ENCODE results near the gene FBLN2.
"Not testable (repeated sequence)": the region's sequence is repeated elsewhere in the genome, so short reads cannot be mapped to it uniquely, and the experiment has no call there.

The FBLN2 gene

GRCh38 chr3:13557417-13557816 is 8.5 kb downstream of the FBLN2 start:
- H3K4me3 ChIP-seq (ENCODE audit: insufficient read depth, low read depth, low read length) = no peak overlapping the region
- H3K4me1 ChIP-seq (ENCODE audit: control insufficient read depth, insufficient read depth, low read length) = peaks cover 20% of the 10 kb centered on the region
- no peaks in the 10 kb centered on the region for H3K9me3 ChIP-seq (ENCODE audit: control insufficient read depth, low read length)
- no peaks in the 10 kb centered on the region for H3K27me3 ChIP-seq (ENCODE audit: control insufficient read depth, insufficient read depth, low read length, poor library complexity, severe bottlenecking)
- WGBS, 2 experiments = 85 to 87% methylated on average over 5 of the region's 5 CpGs
- no peak overlapping the region for H3K27ac ChIP-seq (ENCODE audit: insufficient read depth, low read depth, low read length, poor library complexity, severe bottlenecking)
- H3K36me3 ChIP-seq (ENCODE audit: control insufficient read depth, insufficient read depth, low read length) = no peaks in the 10 kb centered on the region

GRCh38 chr3:13557926-13558325 is 9.0 kb downstream of the FBLN2 start:
- Histone ChIP-seq H3K27ac (ENCODE audit: insufficient read depth, low read depth, low read length, poor library complexity, severe bottlenecking) (no peak overlapping the region), H3K4me1 (ENCODE audit: control insufficient read depth, insufficient read depth, low read length) (peaks cover 20% of the 10 kb centered on the region), H3K4me3 (ENCODE audit: insufficient read depth, low read depth, low read length) (no peak overlapping the region), H3K27me3 (ENCODE audit: control insufficient read depth, insufficient read depth, low read length, poor library complexity, severe bottlenecking) (no peaks in the 10 kb centered on the region), H3K9me3 (ENCODE audit: control insufficient read depth, low read length) (no peaks in the 10 kb centered on the region), H3K36me3 (ENCODE audit: control insufficient read depth, insufficient read depth, low read length) (no peaks in the 10 kb centered on the region)
- WGBS, 2 experiments = 92 to 94% methylated on average over 11 of the region's 11 CpGs

GRCh38 chr3:13558651-13559050 is 9.7 kb downstream of the FBLN2 start:
- Histone ChIP-seq H3K4me1 (ENCODE audit: control insufficient read depth, insufficient read depth, low read length) (peaks cover 20% of the 10 kb centered on the region), H3K27ac (ENCODE audit: insufficient read depth, low read depth, low read length, poor library complexity, severe bottlenecking) (no peak overlapping the region), H3K36me3 (ENCODE audit: control insufficient read depth, insufficient read depth, low read length) (no peaks in the 10 kb centered on the region), H3K27me3 (ENCODE audit: control insufficient read depth, insufficient read depth, low read length, poor library complexity, severe bottlenecking) (no peaks in the 10 kb centered on the region), H3K4me3 (ENCODE audit: insufficient read depth, low read depth, low read length) (no peak overlapping the region), H3K9me3 (ENCODE audit: control insufficient read depth, low read length) (no peaks in the 10 kb centered on the region)
- WGBS, 2 experiments = 76 to 94% methylated on average over 1 to 2 of the region's 3 CpGs

- Histone ChIP-seq H3K27me3 (ENCODE audit: control insufficient read depth, insufficient read depth, low read length, poor library complexity, severe bottlenecking) (no peaks in the 10 kb centered on the region), H3K36me3 (ENCODE audit: control insufficient read depth, insufficient read depth, low read length) (no peaks in the 10 kb centered on the region), H3K27ac (ENCODE audit: insufficient read depth, low read depth, low read length, poor library complexity, severe bottlenecking) (no peak overlapping the region), H3K9me3 (ENCODE audit: control insufficient read depth, low read length) (no peaks in the 10 kb centered on the region), H3K4me1 (ENCODE audit: control insufficient read depth, insufficient read depth, low read length) (peaks cover 20% of the 10 kb centered on the region), H3K4me3 (ENCODE audit: insufficient read depth, low read depth, low read length) (no peak overlapping the region)
- WGBS, 2 experiments = 86% methylated on average over 11 to 12 of the region's 12 CpGs
Observed at GRCh38 chr3:13559764-13560525, 11.0 kb downstream of the FBLN2 start.

- H3K4me1 ChIP-seq (ENCODE audit: control insufficient read depth, insufficient read depth, low read length) = peaks cover 27% of the 10 kb centered on the region
- H3K36me3 ChIP-seq (ENCODE audit: control insufficient read depth, insufficient read depth, low read length) = no peaks in the 10 kb centered on the region
- H3K9me3 ChIP-seq (ENCODE audit: control insufficient read depth, low read length) = no peaks in the 10 kb centered on the region
- 82 to 84% methylated on average over 9 of the region's 9 CpGs for WGBS, 2 experiments
- no peak overlapping the region for H3K4me3 ChIP-seq (ENCODE audit: insufficient read depth, low read depth, low read length)
- no peak overlapping the region for H3K27ac ChIP-seq (ENCODE audit: insufficient read depth, low read depth, low read length, poor library complexity, severe bottlenecking)
- no peaks in the 10 kb centered on the region for H3K27me3 ChIP-seq (ENCODE audit: control insufficient read depth, insufficient read depth, low read length, poor library complexity, severe bottlenecking)
Observed at GRCh38 chr3:13561376-13561775, 12.5 kb downstream of the FBLN2 start.

- Histone ChIP-seq H3K36me3 (ENCODE audit: control insufficient read depth, insufficient read depth, low read length) (no peaks in the 10 kb centered on the region), H3K4me1 (ENCODE audit: control insufficient read depth, insufficient read depth, low read length) (peaks cover 26% of the 10 kb centered on the region), H3K9me3 (ENCODE audit: control insufficient read depth, low read length) (no peaks in the 10 kb centered on the region), H3K4me3 (ENCODE audit: insufficient read depth, low read depth, low read length) (no peak overlapping the region), H3K27ac (ENCODE audit: insufficient read depth, low read depth, low read length, poor library complexity, severe bottlenecking) (no peak overlapping the region), H3K27me3 (ENCODE audit: control insufficient read depth, insufficient read depth, low read length, poor library complexity, severe bottlenecking) (no peaks in the 10 kb centered on the region)
- 92 to 93% methylated on average over 3 to 4 of the region's 4 CpGs for WGBS, 2 experiments
Observed at GRCh38 chr3:13561967-13562366, 13.0 kb downstream of the FBLN2 start.

- H3K4me3 ChIP-seq (ENCODE audit: insufficient read depth, low read depth, low read length); H3K27ac ChIP-seq (ENCODE audit: insufficient read depth, low read depth, low read length, poor library complexity, severe bottlenecking); H3K27me3 ChIP-seq (ENCODE audit: control insufficient read depth, insufficient read depth, low read length, poor library complexity, severe bottlenecking); H3K36me3 ChIP-seq (ENCODE audit: control insufficient read depth, insufficient read depth, low read length); H3K9me3 ChIP-seq (ENCODE audit: control insufficient read depth, low read length): not testable (repeated sequence)
- WGBS, 2 experiments = 93 to 94% methylated on average over 9 of the region's 9 CpGs
- peaks cover 22% of the 10 kb centered on the region for H3K4me1 ChIP-seq (ENCODE audit: control insufficient read depth, insufficient read depth, low read length)
Observed at GRCh38 chr3:13562421-13562820, 13.5 kb downstream of the FBLN2 start.

- Histone ChIP-seq H3K4me3 (ENCODE audit: insufficient read depth, low read depth, low read length) (no peak overlapping the region), H3K4me1 (ENCODE audit: control insufficient read depth, insufficient read depth, low read length) (peaks cover 20% of the 10 kb centered on the region), H3K36me3 (ENCODE audit: control insufficient read depth, insufficient read depth, low read length) (no peaks in the 10 kb centered on the region), H3K9me3 (ENCODE audit: control insufficient read depth, low read length) (no peaks in the 10 kb centered on the region), H3K27ac (ENCODE audit: insufficient read depth, low read depth, low read length, poor library complexity, severe bottlenecking) (no peak overlapping the region), H3K27me3 (ENCODE audit: control insufficient read depth, insufficient read depth, low read length, poor library complexity, severe bottlenecking) (no peaks in the 10 kb centered on the region)
- 89 to 93% methylated on average over 10 of the region's 10 CpGs for WGBS, 2 experiments
Observed at GRCh38 chr3:13563321-13563720, 14.4 kb downstream of the FBLN2 start.

- H3K9me3 ChIP-seq (ENCODE audit: control insufficient read depth, low read length) = no peaks in the 10 kb centered on the region
- H3K27ac ChIP-seq (ENCODE audit: insufficient read depth, low read depth, low read length, poor library complexity, severe bottlenecking) = no peak overlapping the region
- peaks cover 24% of the 10 kb centered on the region for H3K4me1 ChIP-seq (ENCODE audit: control insufficient read depth, insufficient read depth, low read length)
- no peaks in the 10 kb centered on the region for H3K27me3 ChIP-seq (ENCODE audit: control insufficient read depth, insufficient read depth, low read length, poor library complexity, severe bottlenecking)
- H3K36me3 ChIP-seq (ENCODE audit: control insufficient read depth, insufficient read depth, low read length) = no peaks in the 10 kb centered on the region
- 93 to 96% methylated on average over 5 of the region's 5 CpGs for whole genome bisulfite sequencing, 2 experiments
- no peak overlapping the region for H3K4me3 ChIP-seq (ENCODE audit: insufficient read depth, low read depth, low read length)
Observed at GRCh38 chr3:13563911-13564310, 15.0 kb downstream of the FBLN2 start.

GRCh38 chr3:13564751-13565560 is 16.0 kb downstream of the FBLN2 start:
- no peaks in the 10 kb centered on the region for H3K27me3 ChIP-seq (ENCODE audit: control insufficient read depth, insufficient read depth, low read length, poor library complexity, severe bottlenecking)
- no peaks in the 10 kb centered on the region for H3K9me3 ChIP-seq (ENCODE audit: control insufficient read depth, low read length)
- no peak overlapping the region for H3K4me3 ChIP-seq (ENCODE audit: insufficient read depth, low read depth, low read length)
- H3K27ac ChIP-seq (ENCODE audit: insufficient read depth, low read depth, low read length, poor library complexity, severe bottlenecking) = no peak overlapping the region
- WGBS, 2 experiments = 82 to 85% methylated on average over 14 of the region's 14 CpGs
- no peaks in the 10 kb centered on the region for H3K36me3 ChIP-seq (ENCODE audit: control insufficient read depth, insufficient read depth, low read length)
- peaks cover 25% of the 10 kb centered on the region for H3K4me1 ChIP-seq (ENCODE audit: control insufficient read depth, insufficient read depth, low read length)

Data from ectodermal cell (in vitro differentiated cells).